Spleen (tissue), 11 donors: ENCODE data around the gene APEH. TPM values are rescaled to one million over a fixed set of nuclear protein-coding genes. Genes with fewer than 3 reads are reported as not detected.

Experiments
- DNase-seq: peaks from one replicate; pipeline ENCODE4 v3.0.0-alpha.2; 2020
- H3K27ac ChIP-seq, 8 donors: fragments of 200-600 bp; sonication (generic) in 7 of 8; 1 replicate in 4 of 8; 2 replicates in 4 of 8; pipeline versions ENCODE4 v1.5.0 to v1.8.0; 2016 to 2021; ENCODE audit warnings: inconsistent platforms in 4 of 8, mild to moderate bottlenecking in 4 of 8, moderate library complexity in 1 of 8
- H3K27me3 ChIP-seq, 7 donors: fragments of 200-600 bp; sonication (generic) in 6 of 7; replicated peaks in 1 of 7; 1 replicate in 4 of 7; 2 replicates in 3 of 7; pipeline versions ENCODE4 v1.5.0 to v1.8.0; 2016 to 2021; ENCODE audit warnings: inconsistent platforms in 3 of 7, mild to moderate bottlenecking in 1 of 7
- H3K36me3 ChIP-seq, 6 donors: fragments of 200-600 bp; sonication (generic) in 5 of 6; 1 replicate in 4 of 6; 2 replicates in 2 of 6; pipeline versions ENCODE4 v1.5.0 to v1.8.0; 2016 to 2021; ENCODE audit warnings: inconsistent platforms in 2 of 6
- H3K4me1 ChIP-seq, 6 donors: fragments of 200-600 bp; sonication (generic) in 5 of 6; 1 replicate in 3 of 6; 2 replicates in 3 of 6; pipeline versions ENCODE4 v1.5.0 to v1.8.0; 2016 to 2021; ENCODE audit warnings: inconsistent platforms in 3 of 6
- H3K4me3 ChIP-seq, 8 donors: fragments of 200-600 bp; sonication (generic) in 7 of 8; 1 replicate in 4 of 8; 2 replicates in 4 of 8; pipeline versions ENCODE4 v1.5.0 to v1.8.0; 2016 to 2021; ENCODE audit warnings: inconsistent platforms in 4 of 8, mild to moderate bottlenecking in 4 of 8, moderate library complexity in 2 of 8
- H3K9me3 ChIP-seq, 8 donors: fragments of 200-600 bp; sonication (generic) in 7 of 8; 1 replicate in 4 of 8; 2 replicates in 4 of 8; pipeline versions ENCODE4 v1.5.0 to v1.8.0; 2016 to 2021; ENCODE audit warnings: inconsistent platforms in 4 of 8
- POLR2A ChIP-seq, 3 donors: fragments of 450-650 bp; IDR thresholded peaks; one replicate each; pipeline ENCODE4 v1.5.1; 2017; ENCODE audit warnings: antibody characterized with exemption in 3 of 3, mild to moderate bottlenecking in 1 of 3
- POLR2AphosphoS5 ChIP-seq, 3 donors: sonication (generic); formaldehyde crosslinking; IDR thresholded peaks; one replicate each; pipeline ENCODE4 v1.5.1; 2017; ENCODE audit warnings: antibody characterized with exemption in 3 of 3
- WGBS, 5 donors: extraction: QIAGEN DNeasy Blood & Tissue Kit in 3 of 5; methylation state at CpG; one replicate each; pipeline versions ENCODE4 v1.1.5 to v1.1.7; 2013 to 2018; 5-methylcytosine and 5-hydroxymethylcytosine counted together
- intact Hi-C: fragments of 100-400 bp; cut with DNase I; formaldehyde crosslinking; loops from one replicate; pipeline ENCODE4 v1.15.0; 2023; ENCODE audit warnings: low total_unique reads
- polyA plus RNA-seq, 3 donors: library from polyadenylated mRNA; stranded (reverse); fragments of 200-250 nt; gene quantifications; one replicate each; pipeline ENCODE4 v1.2.1, GENCODE V29; 2013
- total RNA-seq, 7 donors: library from RNA; depleted of rRNA in 3 of 7; stranded (reverse); fragments of >200 nt in 3 of 7; fragmentation: NEBNext Ultra II Directional in 4 of 7; extraction: Animal tissue kit (Norgen Biotek cat#: 25700) in 4 of 7; gene quantifications; one replicate each; pipeline versions ENCODE4 v1.1.0 to v1.2.1, GENCODE V29; 2016 to 2021
- TF ChIP-seq, protein P1 (sequence below), 11 experiments: fragments of 200-600 bp in 7 of 11; fragments of 450-650 bp in 4 of 11; sonication (generic) in 4 of 11; IDR thresholded peaks in 8 of 11; conservative IDR thresholded peaks in 3 of 11; 1 replicate in 7 of 11; 2 replicates in 4 of 11; pipeline versions ENCODE4 v1.4.0 to v1.8.0; 2016 to 2021; ENCODE audit warnings: antibody characterized with exemption in 11 of 11, inconsistent platforms in 4 of 11, mild to moderate bottlenecking in 1 of 11
- donor health status: healthy with polysubstance abuse.
- donor health status: DM: no; HTN: no; CAD: no; lungs with moderate emphysema.
- donor health status: DM: no; HTN: no; CAD: no.
- donor health status: Bipolar disorder and iron deficiency.
- donor health status: healthy.
- donor health status: DM: no; HTN: no; CAD: no.
- donor health status: DM: yes; HTN: yes; CAD: no.

APEH gene
- total and polyA plus RNA-seq, 10 donors = 29.6 to 89.5 (median 66.2) TPM

DNA sequence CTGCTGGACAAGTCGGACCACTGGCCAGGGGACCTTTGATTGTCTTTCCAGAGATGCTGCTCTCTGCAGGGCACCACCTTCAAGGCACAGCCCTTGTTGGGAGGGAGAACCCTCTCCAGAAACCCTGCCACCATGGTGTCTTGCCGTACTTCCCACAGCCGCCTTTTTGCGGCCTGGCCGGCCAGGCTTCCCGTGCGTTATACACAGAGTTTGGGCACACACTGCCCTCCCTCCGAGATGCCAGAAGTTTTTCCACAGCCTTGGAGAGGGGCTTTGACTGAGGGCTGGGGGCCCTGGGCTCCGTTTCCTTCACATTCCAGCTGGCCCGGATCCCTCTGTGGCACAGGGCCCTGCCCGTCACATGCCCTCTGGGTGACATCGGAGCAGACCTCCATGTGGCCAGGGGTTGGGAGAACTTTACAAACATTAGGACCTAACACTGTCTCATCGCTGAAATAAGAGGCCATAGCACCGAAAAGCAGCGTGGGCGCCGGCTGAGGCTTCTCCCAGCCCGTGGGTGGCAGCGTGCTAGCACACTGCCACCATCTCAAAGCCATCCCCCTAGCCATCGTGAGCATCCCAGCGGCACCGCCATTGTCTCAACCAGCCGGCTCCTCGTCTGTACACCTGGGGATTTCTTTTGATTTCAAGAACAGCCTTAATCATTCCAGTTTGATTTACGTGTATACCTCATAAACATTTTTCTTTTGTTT, 6.3 kb upstream of the APEH start:
- intact Hi-C loops = no loop called here
- TF ChIP-seq POLR2AphosphoS5 (IDR thresholded peaks at IDR 0.05) (no peak), POLR2A (IDR thresholded peaks at IDR 0.05) (no peak)
- TF ChIP-seq, protein P1, sequence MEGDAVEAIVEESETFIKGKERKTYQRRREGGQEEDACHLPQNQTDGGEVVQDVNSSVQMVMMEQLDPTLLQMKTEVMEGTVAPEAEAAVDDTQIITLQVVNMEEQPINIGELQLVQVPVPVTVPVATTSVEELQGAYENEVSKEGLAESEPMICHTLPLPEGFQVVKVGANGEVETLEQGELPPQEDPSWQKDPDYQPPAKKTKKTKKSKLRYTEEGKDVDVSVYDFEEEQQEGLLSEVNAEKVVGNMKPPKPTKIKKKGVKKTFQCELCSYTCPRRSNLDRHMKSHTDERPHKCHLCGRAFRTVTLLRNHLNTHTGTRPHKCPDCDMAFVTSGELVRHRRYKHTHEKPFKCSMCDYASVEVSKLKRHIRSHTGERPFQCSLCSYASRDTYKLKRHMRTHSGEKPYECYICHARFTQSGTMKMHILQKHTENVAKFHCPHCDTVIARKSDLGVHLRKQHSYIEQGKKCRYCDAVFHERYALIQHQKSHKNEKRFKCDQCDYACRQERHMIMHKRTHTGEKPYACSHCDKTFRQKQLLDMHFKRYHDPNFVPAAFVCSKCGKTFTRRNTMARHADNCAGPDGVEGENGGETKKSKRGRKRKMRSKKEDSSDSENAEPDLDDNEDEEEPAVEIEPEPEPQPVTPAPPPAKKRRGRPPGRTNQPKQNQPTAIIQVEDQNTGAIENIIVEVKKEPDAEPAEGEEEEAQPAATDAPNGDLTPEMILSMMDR (IDR thresholded peaks at IDR 0.05 in 8 of 11, conservative IDR thresholded peaks at IDR 0.05 in 3 of 11) = no peak
- H3K36me3 ChIP-seq = no peaks in the 10 kb centered on the region
- 82 to 90% (median 87%) methylated on average over 25 of the region's 25 CpGs for WGBS, 5 donors
- peaks cover 0 to 9% (median 0%) of the 10 kb centered on the region in 7 donors for H3K27me3 ChIP-seq
- H3K4me1 ChIP-seq = peaks cover 0 to 18% (median 3%) of the 10 kb centered on the region in 6 donors
- no peak for DNase-seq
- H3K4me3 ChIP-seq = no peak overlapping the region
- H3K27ac ChIP-seq = no peak overlapping the region
- H3K9me3 ChIP-seq = no peaks in the 10 kb centered on the region

DNA sequence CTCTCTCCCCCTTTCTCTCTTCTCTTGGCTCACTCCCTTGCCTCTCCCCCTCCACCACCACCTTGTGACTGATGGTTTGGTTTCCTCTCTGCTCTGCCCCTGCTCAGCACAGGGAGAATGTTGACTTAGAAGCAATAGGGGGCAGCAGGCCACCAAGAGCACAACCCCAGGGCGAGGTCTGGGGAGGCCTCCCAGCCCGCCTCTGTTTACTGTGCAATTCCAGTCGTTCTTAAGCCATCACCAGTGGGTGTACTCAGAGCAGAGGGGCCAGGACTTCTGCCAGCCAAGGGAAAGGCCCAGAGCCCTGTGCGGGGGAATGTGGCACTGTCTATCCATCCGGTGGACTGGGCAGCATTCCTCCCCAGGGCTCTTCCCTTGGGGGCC, 5.7 kb upstream of the APEH start:
- DNase-seq = no peak
- Histone ChIP-seq H3K4me1 (peaks cover 0 to 22% (median 7%) of the 10 kb centered on the region in 6 donors), H3K36me3 (no peaks in the 10 kb centered on the region), H3K27ac (no peak overlapping the region), H3K4me3 (no peak overlapping the region), H3K9me3 (no peaks in the 10 kb centered on the region), H3K27me3 (peaks cover 0 to 9% (median 0%) of the 10 kb centered on the region in 7 donors)
- WGBS, 5 donors = 47 to 70% (median 58%) methylated on average over 5 of the region's 5 CpGs
- TF ChIP-seq, protein P1 (IDR thresholded peaks at IDR 0.05 in 8 of 11, conservative IDR thresholded peaks at IDR 0.05 in 3 of 11) = no peak
- intact Hi-C loops = no loop called here

DNA sequence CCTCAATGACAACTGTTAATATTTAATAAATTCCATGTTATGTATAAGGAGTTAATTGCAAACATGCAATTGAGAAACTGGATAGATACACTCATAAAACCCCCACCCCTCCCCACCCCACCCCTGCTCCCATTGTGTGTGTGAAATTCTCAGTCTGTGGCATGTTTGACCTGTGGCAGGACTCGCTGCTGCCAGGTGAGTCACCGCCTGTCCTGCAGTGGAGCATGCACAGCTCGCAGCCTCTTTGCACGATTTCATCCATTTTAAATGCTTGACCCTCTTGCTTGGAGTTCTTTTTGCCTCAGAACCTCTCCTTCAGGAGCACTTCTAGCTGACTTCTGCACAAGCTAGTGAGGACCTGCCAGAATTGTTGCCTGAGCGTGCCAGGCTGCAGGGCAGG, 5.3 kb upstream of the APEH start:
- 74 to 90% (median 84%) methylated on average over 5 of the region's 5 CpGs for WGBS, 5 donors
- DNase-seq = no peak
- intact Hi-C loops = no loop called here
- Histone ChIP-seq H3K27ac (no peak overlapping the region), H3K36me3 (no peaks in the 10 kb centered on the region), H3K4me3 (no peak overlapping the region), H3K27me3 (peaks cover 0 to 8% (median 0%) of the 10 kb centered on the region in 7 donors), H3K9me3 (no peaks in the 10 kb centered on the region), H3K4me1 (peaks cover 0 to 26% (median 9%) of the 10 kb centered on the region in 6 donors)
- TF ChIP-seq POLR2AphosphoS5 (IDR thresholded peaks at IDR 0.05) = no peak
- TF ChIP-seq, protein P1 (IDR thresholded peaks at IDR 0.05 in 8 of 11, conservative IDR thresholded peaks at IDR 0.05 in 3 of 11) = no peak
- no peak for TF ChIP-seq POLR2A (IDR thresholded peaks at IDR 0.05)

DNA sequence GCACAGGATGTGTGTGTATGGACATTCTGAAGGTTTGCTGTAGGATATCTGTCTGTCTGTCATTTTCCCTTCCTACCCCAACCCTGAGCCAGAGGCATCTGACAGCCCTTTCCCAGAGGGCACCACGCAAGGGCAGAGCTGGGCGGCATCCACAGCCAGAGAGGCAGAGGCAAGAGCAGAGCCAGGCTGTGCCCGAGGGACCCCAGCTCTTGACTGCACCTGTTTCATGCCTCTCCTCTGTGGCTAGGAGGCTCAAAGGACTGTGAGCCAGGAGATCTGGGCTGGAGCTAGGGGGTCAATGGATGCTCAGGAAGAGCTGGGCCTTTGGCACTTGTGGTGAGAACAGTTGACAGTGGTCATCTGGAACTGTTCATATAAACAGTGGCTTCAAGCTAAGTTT, 4.8 kb upstream of the APEH start:
- no peak for TF ChIP-seq POLR2A (IDR thresholded peaks at IDR 0.05)
- TF ChIP-seq, protein P1 (IDR thresholded peaks at IDR 0.05 in 8 of 11, conservative IDR thresholded peaks at IDR 0.05 in 3 of 11) = no peak
- no peak for TF ChIP-seq POLR2AphosphoS5 (IDR thresholded peaks at IDR 0.05)
- intact Hi-C loops = no loop called here
- no peak overlapping the region for H3K4me3 ChIP-seq
- H3K27ac ChIP-seq = no peak overlapping the region
- no peaks in the 10 kb centered on the region for H3K36me3 ChIP-seq
- peaks cover 0 to 6% (median 0%) of the 10 kb centered on the region in 7 donors for H3K27me3 ChIP-seq
- H3K4me1 ChIP-seq = peaks cover 0 to 27% (median 9%) of the 10 kb centered on the region in 6 donors
- no peaks in the 10 kb centered on the region for H3K9me3 ChIP-seq
- no peak for DNase-seq
- 80 to 91% (median 85%) methylated on average over 2 to 3 of the region's 3 CpGs for WGBS, 5 donors
